Panc1 (cell line): ENCODE measurements around the gene PER2. TPM values are rescaled to one million over a fixed set of nuclear protein-coding genes. Genes with fewer than 3 reads are reported as not detected.

Experiments used
- ATAC-seq: fragments of 200-7000 bp; cut with Tn5 transposase; 2 replicates; pipeline ENCODE4 v1.9.1; 2020; ENCODE audit warnings: mild to moderate bottlenecking, moderate library complexity
- BruUV-seq: library from RNA; stranded (reverse); fragments of 400-500 nt; replicated peaks from 2 replicates; lab custom pipeline; 2021; lab: Mats Ljungman, UMichigan
- CTCF ChIA-PET: fragments of 300-600 bp; sonication (Branson Sonifier 250); formaldehyde crosslinking; loops from one replicate; lab custom pipeline; 2022; ENCODE audit warnings: antibody characterized with exemption; lab: Charles Lee
- POLR2A ChIA-PET: fragments of 300-600 bp; sonication (Branson Sonifier 250); formaldehyde crosslinking; loops from one replicate; lab custom pipeline; 2022; ENCODE audit warnings: antibody characterized with exemption; lab: Charles Lee
- DNase-seq: peaks from one replicate; pipeline ENCODE4 v3.0.0-alpha.2; 2010; ENCODE audit warnings: low read depth, low spot score
- H3K27ac ChIP-seq: 2 replicates; pipeline ENCODE4 v1.5.1; 2011; ENCODE audit warnings: mild to moderate bottlenecking, low read length, inconsistent platforms
- H3K27me3 ChIP-seq: fragments of 200-500 bp; sonication (Bioruptor generic); 2 replicates; pipeline ENCODE4 v1.6.0; 2014; ENCODE audit warnings: low read length, inconsistent platforms; ENCODE audit not compliant: control insufficient read depth, insufficient read depth
- H3K36me3 ChIP-seq: fragments of 200-500 bp; sonication (Bioruptor generic); 2 replicates; pipeline ENCODE4 v1.5.1; 2014; ENCODE audit warnings: inconsistent platforms, mild to moderate bottlenecking, low read length, moderate library complexity; ENCODE audit not compliant: control insufficient read depth, insufficient read depth
- H3K4me1 ChIP-seq: 2 replicates; pipeline ENCODE4 v1.5.1; 2011; ENCODE audit warnings: inconsistent platforms, mild to moderate bottlenecking, low read length, moderate library complexity; ENCODE audit not compliant: control insufficient read depth, insufficient read depth
- H3K4me3 ChIP-seq, 2 experiments: 2 replicates each; pipeline ENCODE4 v1.5.1; 2011 to 2012; ENCODE audit warnings: low read depth in 2 of 2, low read length in 2 of 2, mild to moderate bottlenecking in 2 of 2, inconsistent platforms in 1 of 2, moderate library complexity in 1 of 2
- H3K9me3 ChIP-seq: fragments of 200-500 bp; sonication (Bioruptor generic); 2 replicates; pipeline ENCODE4 v1.5.1; 2014; ENCODE audit warnings: low read depth, mild to moderate bottlenecking, inconsistent platforms, low read length, moderate library complexity; ENCODE audit not compliant: control insufficient read depth, insufficient read depth
- CTCF ChIP-seq: fragments of 450-650 bp; IDR thresholded peaks from 2 replicates; pipeline ENCODE4 v1.5.1; 2017; ENCODE audit warnings: mild to moderate bottlenecking
- POLR2AphosphoS5 ChIP-seq: IDR thresholded peaks from 2 replicates; pipeline ENCODE4 v1.6.1; 2012; ENCODE audit warnings: mild to moderate bottlenecking, low read depth, low read length, moderate library complexity
- REST ChIP-seq, 2 experiments: IDR thresholded peaks; 2 replicates each; pipeline ENCODE4 v1.6.1; 2011 to 2012; ENCODE audit warnings: low read depth in 2 of 2, control low read depth in 1 of 2, low read length in 1 of 2, mild to moderate bottlenecking in 1 of 2, moderate library complexity in 1 of 2; ENCODE audit not compliant: insufficient read depth in 1 of 2
- SIN3A ChIP-seq: IDR thresholded peaks from 2 replicates; pipeline ENCODE4 v1.6.1; 2012; ENCODE audit warnings: low read depth, mild to moderate bottlenecking, low read length, moderate library complexity, borderline replicate concordance; ENCODE audit not compliant: insufficient read depth
- TCF7L2 ChIP-seq: IDR thresholded peaks from 2 replicates; pipeline ENCODE4 v1.6.1; 2011; ENCODE audit warnings: mild to moderate bottlenecking, low read depth, low read length, inconsistent platforms
- in situ Hi-C: cut with HindIII; loops from 2 replicates; pipeline ENCODE4 v1.10.0; 2016; ENCODE audit warnings: low sequenced_read_pairs, low pct_unique_long_range_greater_than_20kb
- intact Hi-C: fragments of 100-400 bp; cut with micrococcal nuclease; formaldehyde crosslinking; loops from one replicate; pipeline ENCODE4 v1.10.0; 2022; ENCODE audit not compliant: unreplicated experiment
- total RNA-seq: library from RNA; stranded (reverse); gene quantifications from one replicate; pipeline ENCODE4 v1.2.1, GENCODE V29; 2021; ENCODE audit not compliant: unreplicated experiment

Gene PER2
- total RNA-seq, 1 experiment from 2014 or later = 9.9 TPM

GRCh38 chr2:238264072-238264460, 24.3 kb downstream of the PER2 start:
- intact Hi-C loops = no loop called here
- CTCF ChIA-PET = interaction anchor here (0.7 to 1.7 kb wide), 5 partner anchors 14 to 299 kb away, joined by 3 to 6 read pairs (median 3); no protein-coding TSS in a partner anchor
- BruUV-seq = no TSS peak

More at GRCh38 chr2:238264072-238264460, 24.3 kb downstream of the PER2 start:
- in situ Hi-C loops = no loop called here
- no peaks in the 10 kb centered on the region for H3K27me3 ChIP-seq
- ATAC-seq (no peak), DNase-seq (no peak)
- H3K4me1 ChIP-seq = 0 out of 2 replicates have a peak, but pooled peaks cover 3% of the 10 kb centered on the region
- no peaks in the 10 kb centered on the region for H3K9me3 ChIP-seq
- no peak overlapping the region for H3K4me3 ChIP-seq
- H3K27ac ChIP-seq = no peak overlapping the region
- POLR2A ChIA-PET = no interaction called here
- H3K36me3 ChIP-seq = no peaks in the 10 kb centered on the region
- TF ChIP-seq TCF7L2 (no peak), REST (IDR thresholded peaks at IDR 0.05; ENCODE audit: insufficient read depth in 1 of 2, low read depth in 2 of 2, low read length in 1 of 2) (no peak), SIN3A (no peak), CTCF (no peak), POLR2AphosphoS5 (no peak)
